OCI-LY7 (cell line): ENCODE measurements around the gene DHX57. TPM values are rescaled to one million over a fixed set of nuclear protein-coding genes. Genes with fewer than 3 reads are reported as not detected.
"Not testable (repeated sequence)": the region's sequence is repeated elsewhere in the genome, so short reads cannot be mapped to it uniquely, and the experiment has no call there.

ENCODE experiments used
- BruUV-seq: library from RNA; stranded (reverse); fragments of 400-500 nt; replicated peaks from 2 replicates; lab custom pipeline; 2021; lab: Mats Ljungman, UMichigan
- CTCF ChIA-PET: fragments of 300-600 bp; sonication (Branson Sonifier 250); formaldehyde crosslinking; loops from one replicate; lab custom pipeline; 2022; ENCODE audit warnings: antibody characterized with exemption; ENCODE audit not compliant: unreplicated experiment; lab: Charles Lee
- POLR2A ChIA-PET: fragments of 300-600 bp; sonication (Branson Sonifier 250); formaldehyde crosslinking; loops from one replicate; lab custom pipeline; 2022; ENCODE audit warnings: antibody characterized with exemption; lab: Charles Lee
- DNase-seq: peaks from one replicate; pipeline ENCODE4 v3.0.0-alpha.2; 2015; ENCODE audit warnings: low spot score
- H2AFZ ChIP-seq: fragments of 200-600 bp; sonication (generic), shearing (Covaris generic); 2 replicates; pipeline ENCODE4 v1.6.1; 2014; ENCODE audit warnings: mild to moderate bottlenecking, antibody characterized with exemption, low read length, moderate library complexity
- H3K27ac ChIP-seq: fragments of 200-600 bp; sonication (generic); 2 replicates; pipeline ENCODE4 v1.5.1; 2014; ENCODE audit warnings: mixed run types, low read depth, mild to moderate bottlenecking, moderate library complexity, low read length, inconsistent platforms; ENCODE audit not compliant: poor library complexity, severe bottlenecking
- H3K36me3 ChIP-seq: fragments of 200-600 bp; sonication (generic); 2 replicates; pipeline ENCODE4 v1.6.1; 2014; ENCODE audit warnings: mild to moderate bottlenecking, antibody characterized with exemption, low read length, moderate library complexity, mixed read lengths; ENCODE audit not compliant: insufficient read depth
- H3K4me1 ChIP-seq: fragments of 200-600 bp; sonication (generic); 2 replicates; pipeline ENCODE4 v1.5.1; 2014; ENCODE audit warnings: mild to moderate bottlenecking, low read length; ENCODE audit not compliant: insufficient read depth, poor library complexity, severe bottlenecking
- H3K4me2 ChIP-seq: fragments of 200-600 bp; sonication (generic); 2 replicates; pipeline ENCODE4 v1.6.1; 2014; ENCODE audit warnings: mild to moderate bottlenecking, low read length
- H3K4me3 ChIP-seq: fragments of 200-600 bp; sonication (generic); 2 replicates; pipeline ENCODE4 v1.5.1; 2014; ENCODE audit warnings: mild to moderate bottlenecking, low read depth, low read length; ENCODE audit not compliant: poor library complexity, severe bottlenecking
- H3K79me2 ChIP-seq: fragments of 200-600 bp; sonication (generic); 2 replicates; pipeline ENCODE4 v1.6.1; 2016; ENCODE audit warnings: low read depth, mild to moderate bottlenecking, low read length, moderate library complexity, mixed read lengths; ENCODE audit not compliant: insufficient read depth
- H3K9me2 ChIP-seq: fragments of 200-600 bp; sonication (generic); 2 replicates; pipeline ENCODE4 v1.6.1; 2016; ENCODE audit warnings: mild to moderate bottlenecking, low read length, mixed read lengths; ENCODE audit not compliant: insufficient read depth
- H3K9me3 ChIP-seq: fragments of 200-600 bp; sonication (generic); 2 replicates; pipeline ENCODE4 v1.6.1; 2014; ENCODE audit warnings: mild to moderate bottlenecking, mixed run types, low read length, mixed read lengths
- H4K20me1 ChIP-seq: fragments of 200-600 bp; sonication (generic); 2 replicates; pipeline ENCODE4 v1.6.1; 2014; ENCODE audit warnings: mild to moderate bottlenecking, antibody characterized with exemption, low read length, moderate library complexity, mixed read lengths; ENCODE audit not compliant: insufficient read depth
- EZH2phosphoT487 ChIP-seq: fragments of 200-600 bp; sonication (generic); IDR thresholded peaks from 2 replicates; pipeline ENCODE4 v1.6.1; 2018; ENCODE audit warnings: low read depth, borderline replicate concordance, mild to moderate bottlenecking, mixed run types, antibody characterized with exemption, low read length, moderate library complexity, mixed read lengths
- intact Hi-C: fragments of 100-400 bp; cut with micrococcal nuclease; formaldehyde crosslinking; loops from one replicate; pipeline ENCODE4 v1.10.0; 2022; ENCODE audit not compliant: unreplicated experiment
- total RNA-seq, 2 experiments: library from RNA; depleted of rRNA in 1 of 2; stranded (reverse); fragments of >200 nt in 1 of 2; shearing (Covaris generic) in 1 of 2; gene quantifications; 2 replicates each; pipeline ENCODE4 v1.2.3, GENCODE V29; 2014 to 2022
- TF ChIP-seq, protein P1 (sequence below): fragments of 200-600 bp; sonication (generic); conservative IDR thresholded peaks from 2 replicates; pipeline ENCODE4 v1.5.1; 2014; ENCODE audit warnings: mild to moderate bottlenecking, antibody characterized with exemption, low read length, moderate library complexity, mixed read lengths

Gene DHX57
- total RNA-seq, 2 experiments from 2014 or later: 14.6 to 17.7 TPM

DNA sequence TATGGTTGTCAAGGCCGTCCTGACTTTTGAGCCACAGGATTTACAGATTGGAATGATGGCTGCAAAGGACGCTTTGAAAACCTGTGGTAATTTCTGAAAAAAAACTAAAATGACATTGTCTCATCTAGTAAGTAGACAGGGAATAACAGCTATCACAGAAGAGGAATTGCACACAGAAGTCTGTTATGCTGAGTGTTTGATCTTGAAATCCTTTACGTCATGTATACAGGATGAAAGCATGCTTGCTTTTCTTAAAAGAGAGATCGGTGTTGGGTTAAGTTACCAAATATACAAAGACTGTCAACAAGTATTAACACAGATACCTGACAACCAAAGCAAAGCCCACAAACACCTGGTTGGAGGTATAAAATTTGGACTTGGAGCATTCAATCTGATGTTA lies 112.0 kb downstream of the DHX57 start:
- no peaks in the 10 kb centered on the region for H3K79me2 ChIP-seq
- POLR2A ChIA-PET: interaction anchor here (0.6 to 3.2 kb wide), 3 partner anchors 12 to 56 kb away, joined by 3 to 16 read pairs (median 4); partner anchors contain the start of gene SRSF7
- no peak for DNase-seq
- no peaks in the 10 kb centered on the region for H3K9me3 ChIP-seq
- TF ChIP-seq, protein P1, sequence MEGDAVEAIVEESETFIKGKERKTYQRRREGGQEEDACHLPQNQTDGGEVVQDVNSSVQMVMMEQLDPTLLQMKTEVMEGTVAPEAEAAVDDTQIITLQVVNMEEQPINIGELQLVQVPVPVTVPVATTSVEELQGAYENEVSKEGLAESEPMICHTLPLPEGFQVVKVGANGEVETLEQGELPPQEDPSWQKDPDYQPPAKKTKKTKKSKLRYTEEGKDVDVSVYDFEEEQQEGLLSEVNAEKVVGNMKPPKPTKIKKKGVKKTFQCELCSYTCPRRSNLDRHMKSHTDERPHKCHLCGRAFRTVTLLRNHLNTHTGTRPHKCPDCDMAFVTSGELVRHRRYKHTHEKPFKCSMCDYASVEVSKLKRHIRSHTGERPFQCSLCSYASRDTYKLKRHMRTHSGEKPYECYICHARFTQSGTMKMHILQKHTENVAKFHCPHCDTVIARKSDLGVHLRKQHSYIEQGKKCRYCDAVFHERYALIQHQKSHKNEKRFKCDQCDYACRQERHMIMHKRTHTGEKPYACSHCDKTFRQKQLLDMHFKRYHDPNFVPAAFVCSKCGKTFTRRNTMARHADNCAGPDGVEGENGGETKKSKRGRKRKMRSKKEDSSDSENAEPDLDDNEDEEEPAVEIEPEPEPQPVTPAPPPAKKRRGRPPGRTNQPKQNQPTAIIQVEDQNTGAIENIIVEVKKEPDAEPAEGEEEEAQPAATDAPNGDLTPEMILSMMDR: no peak
- no peak for TF ChIP-seq EZH2phosphoT487
- no peak overlapping the region for H3K4me3 ChIP-seq
- no peaks in the 10 kb centered on the region for H4K20me1 ChIP-seq
- H3K27ac ChIP-seq: no peak overlapping the region
- no peaks in the 10 kb centered on the region for H3K36me3 ChIP-seq
- H2AFZ ChIP-seq: no peak overlapping the region
- no peaks in the 10 kb centered on the region for H3K9me2 ChIP-seq
- no TSS peak for BruUV-seq
- intact Hi-C loops: no loop called here
- no peak overlapping the region for H3K4me2 ChIP-seq
- no peaks in the 10 kb centered on the region for H3K4me1 ChIP-seq
- CTCF ChIA-PET: no interaction called here

DNA sequence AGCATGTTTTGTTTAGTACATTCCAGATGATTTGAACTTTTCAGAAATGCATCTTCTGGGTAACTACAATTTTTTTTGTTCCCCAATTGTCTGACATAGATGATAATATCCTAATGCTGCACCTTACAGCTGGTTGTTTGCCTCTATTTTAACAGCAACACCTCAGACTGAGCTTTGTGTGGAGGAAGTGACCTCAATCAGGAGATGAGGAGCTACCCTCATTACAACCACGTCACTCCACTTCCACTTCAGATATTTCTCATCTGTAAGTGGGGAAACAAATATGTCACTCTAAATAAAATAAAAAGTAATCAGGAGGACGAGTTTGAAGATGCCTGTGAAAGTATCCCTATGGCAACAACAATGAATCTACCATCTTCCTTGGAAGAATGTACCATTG lies 112.5 kb downstream of the DHX57 start:
- Histone ChIP-seq H3K4me2 (no peak overlapping the region), H3K36me3 (no peaks in the 10 kb centered on the region), H3K4me3 (no peak overlapping the region), H3K27ac (no peak overlapping the region), H3K79me2 (no peaks in the 10 kb centered on the region), H3K9me3 (no peaks in the 10 kb centered on the region), H2AFZ (no peak overlapping the region), H3K4me1 (no peaks in the 10 kb centered on the region), H4K20me1 (no peaks in the 10 kb centered on the region), H3K9me2 (no peaks in the 10 kb centered on the region)
- ChIA-PET CTCF (no interaction called here), POLR2A (interaction anchor here (0.6 to 3.2 kb wide), 4 partner anchors 12 to 117 kb away, joined by 3 to 16 read pairs (median 4); partner anchors contain the start of gene SRSF7)
- BruUV-seq: no TSS peak
- TF ChIP-seq, protein P1: no peak
- intact Hi-C loops: no loop called here
- DNase-seq: no peak

DNA sequence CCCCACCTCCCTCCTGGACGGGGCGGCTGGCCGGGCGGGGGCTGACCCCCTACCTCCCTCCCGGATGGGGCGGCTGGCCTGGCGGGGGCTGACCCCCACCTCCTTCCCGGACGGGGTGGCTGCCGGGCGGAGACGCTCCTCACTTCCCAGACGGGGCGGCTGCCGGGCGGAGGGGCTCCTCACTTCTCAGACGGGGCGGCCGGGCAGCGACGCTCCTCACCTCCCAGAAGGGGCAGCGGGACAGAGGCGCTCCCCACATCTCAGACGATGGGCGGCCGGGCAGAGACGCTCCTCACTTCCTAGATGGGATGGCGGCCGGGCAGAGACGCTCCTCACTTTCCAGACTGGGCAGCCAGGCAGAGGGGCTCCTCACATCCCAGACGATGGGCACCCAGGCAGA lies 119.8 kb downstream of the DHX57 start:
- H3K79me2 ChIP-seq: peaks cover 13% of the 10 kb centered on the region
- DNase-seq, H3K4me2 ChIP-seq, POLR2A ChIA-PET, H3K36me3 ChIP-seq, H3K9me3 ChIP-seq, H2AFZ ChIP-seq, H3K4me3 ChIP-seq, BruUV-seq, H3K27ac ChIP-seq, H3K9me2 ChIP-seq, intact Hi-C loops, H4K20me1 ChIP-seq, CTCF ChIA-PET: not testable (repeated sequence)
- H3K4me1 ChIP-seq: peaks cover 21% of the 10 kb centered on the region
